GM03348 (cell line): ENCODE data around the gene CPLANE2.
"Not testable (repeated sequence)": the region's sequence is repeated elsewhere in the genome, so short reads cannot be mapped to it uniquely, and the experiment has no call there.

ENCODE experiments used
- DNase-seq: peaks from one replicate; pipeline ENCODE4 v3.0.0; 2012; ENCODE audit warnings: low spot score

The CPLANE2 gene, protein sequence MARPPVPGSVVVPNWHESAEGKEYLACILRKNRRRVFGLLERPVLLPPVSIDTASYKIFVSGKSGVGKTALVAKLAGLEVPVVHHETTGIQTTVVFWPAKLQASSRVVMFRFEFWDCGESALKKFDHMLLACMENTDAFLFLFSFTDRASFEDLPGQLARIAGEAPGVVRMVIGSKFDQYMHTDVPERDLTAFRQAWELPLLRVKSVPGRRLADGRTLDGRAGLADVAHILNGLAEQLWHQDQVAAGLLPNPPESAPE

DNA sequence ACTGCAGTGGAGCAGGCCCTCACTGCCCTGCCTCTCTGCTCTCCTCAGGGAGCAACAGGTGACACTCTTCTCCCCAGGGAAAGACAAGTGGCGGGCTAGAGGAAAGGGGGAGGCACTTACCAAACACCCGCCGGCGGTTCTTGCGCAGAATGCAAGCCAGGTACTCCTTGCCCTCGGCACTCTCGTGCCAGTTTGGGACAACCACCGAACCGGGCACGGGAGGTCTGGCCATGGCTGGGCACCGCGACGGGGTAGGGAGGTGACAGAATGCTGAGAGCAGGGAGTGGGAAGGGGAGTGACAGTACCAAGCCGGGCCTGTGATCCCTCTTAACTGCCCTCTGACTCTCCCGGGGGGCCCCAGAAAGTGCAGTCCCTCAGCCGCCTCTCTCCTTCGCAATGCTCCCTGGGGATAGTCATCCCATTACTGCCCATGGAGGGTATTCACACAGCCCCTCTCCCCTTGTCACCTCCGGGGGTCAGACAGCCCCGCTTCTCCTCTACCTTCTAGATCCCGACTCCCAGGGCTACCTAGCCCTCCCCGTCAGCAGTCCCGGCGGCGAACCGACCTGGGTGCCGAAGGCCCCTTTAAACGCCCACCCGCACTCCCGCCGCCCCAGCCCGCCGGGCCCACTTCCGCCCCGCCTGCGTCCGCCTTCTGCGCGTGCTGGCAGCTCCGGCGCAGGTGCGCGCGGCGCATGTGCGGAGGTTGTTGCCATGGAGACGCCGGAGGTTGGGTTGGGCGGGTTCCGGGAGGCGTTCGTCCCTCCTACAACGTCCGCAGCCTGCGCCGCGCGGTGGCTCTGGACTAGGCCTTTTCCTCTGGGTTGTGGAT lies at the start of gene CPLANE2:
Gene CPLANE2, minus strand, starts transcription at position 673 of the 832 bp plus-strand sequence. Its CDS starts 441 bp downstream, at position 232.
- peak; percentile 97 for DNase-seq

DNA sequence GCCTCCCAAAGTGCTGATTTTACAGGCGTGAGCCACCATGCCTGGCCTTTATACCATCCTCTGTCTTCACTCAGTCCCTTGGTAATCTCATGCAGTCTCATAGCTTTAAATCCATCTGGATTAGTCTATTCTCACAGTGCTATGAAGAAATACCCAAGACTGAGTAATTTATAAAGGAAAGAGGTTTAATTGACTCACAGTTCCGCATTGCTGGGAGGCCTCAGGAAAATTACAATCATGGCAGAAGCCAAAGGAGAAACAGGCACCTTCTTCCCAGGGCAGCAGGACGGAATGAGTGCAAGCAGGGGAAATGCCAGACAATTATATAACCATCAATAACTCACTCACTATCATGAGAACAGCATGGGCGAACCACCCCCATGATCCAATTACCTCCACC lies 49.1 kb upstream of the CPLANE2 start:
- no peak for DNase-seq

DNA sequence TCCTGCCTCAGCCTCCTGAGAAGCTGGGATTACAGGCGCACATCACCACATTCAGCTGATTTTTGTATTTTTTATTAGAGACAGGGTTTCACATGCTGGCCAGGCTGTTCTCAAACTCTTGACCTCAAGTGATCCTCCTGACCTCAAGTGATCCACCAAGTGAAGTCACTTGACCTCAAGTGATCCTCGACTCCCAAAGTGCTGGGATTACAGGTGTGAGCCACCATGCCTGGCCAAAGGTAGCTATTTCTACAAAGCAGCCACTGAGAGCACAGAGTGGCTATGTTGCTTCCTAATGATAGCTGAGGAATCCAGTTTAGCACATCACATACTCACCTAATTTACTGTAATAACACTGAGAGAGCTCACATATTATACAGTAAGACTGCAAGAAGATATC lies 44.8 kb upstream of the CPLANE2 start:
- no peak for DNase-seq

DNA sequence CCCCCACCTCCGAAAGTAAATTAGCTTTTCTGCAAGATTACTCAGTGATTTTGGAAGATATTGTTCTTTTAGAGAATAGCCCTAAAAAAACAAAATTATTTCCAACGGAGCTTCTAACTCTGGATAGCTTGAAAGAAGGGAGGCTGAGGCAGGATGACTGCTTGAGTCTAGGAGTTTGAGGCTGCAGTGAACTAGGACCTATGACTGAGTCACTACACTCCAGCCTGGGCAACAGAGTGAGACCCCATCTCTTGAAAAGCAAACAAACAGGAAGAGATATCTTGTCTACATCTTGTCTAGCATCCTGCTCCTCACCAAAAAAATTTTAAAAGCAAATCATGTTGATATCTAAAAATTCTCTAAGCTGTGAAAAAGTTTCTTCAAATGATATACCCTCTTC lies 42.2 kb upstream of the CPLANE2 start:
- DNase-seq, result no peak

DNA sequence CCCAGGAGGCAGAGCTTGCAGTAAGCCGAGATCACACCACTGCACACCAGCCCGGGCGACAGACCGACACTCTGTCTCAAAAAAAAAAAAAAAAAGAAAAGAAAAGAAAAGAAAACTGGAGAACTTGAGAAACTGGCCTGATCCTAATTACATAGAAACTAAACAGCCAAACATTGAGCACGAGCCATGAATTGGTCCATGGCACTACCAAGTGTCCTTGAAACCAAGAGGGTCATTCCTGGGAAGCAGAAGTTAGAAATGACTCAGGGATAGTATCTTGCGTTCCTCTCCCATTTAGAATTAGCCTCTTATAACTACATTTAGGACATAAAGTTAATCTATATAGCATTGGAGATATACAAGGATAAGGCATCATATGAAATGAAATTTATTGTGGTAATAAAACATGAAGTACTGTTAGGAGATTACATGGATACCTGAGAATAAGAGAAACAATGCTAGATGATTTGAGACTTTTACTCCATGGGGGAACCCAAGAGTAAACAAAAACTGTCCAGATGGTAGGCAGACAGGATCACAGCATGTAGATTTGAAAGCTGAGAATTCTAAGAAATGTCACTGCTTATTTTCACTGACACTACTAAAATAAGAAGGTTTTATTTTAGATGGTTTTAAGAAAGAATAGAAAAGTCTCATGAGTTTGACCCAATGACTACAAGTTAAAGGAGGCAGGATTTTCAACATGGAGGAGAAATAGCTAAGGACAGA lies 39.5 kb upstream of the CPLANE2 start:
- DNase-seq, result no peak

DNA sequence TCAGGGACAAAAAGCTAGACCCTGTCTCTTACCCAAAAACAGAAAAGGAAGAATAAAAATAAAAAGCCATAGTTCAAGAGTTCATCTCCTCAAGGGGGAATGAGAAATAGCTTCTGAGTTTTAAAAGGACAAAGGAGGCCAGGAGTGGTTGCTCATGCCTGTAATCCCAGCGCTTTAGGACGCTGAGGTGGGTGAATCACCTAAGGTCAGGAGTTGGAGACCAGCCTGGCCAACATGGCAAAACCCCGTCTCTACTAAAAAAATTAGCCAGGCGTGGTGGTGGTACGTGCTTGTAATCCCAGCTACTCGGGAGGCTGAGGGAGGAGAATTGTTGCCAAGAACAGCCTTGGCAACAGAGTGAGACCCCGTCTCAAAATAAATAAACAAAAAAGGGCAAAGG lies 38.6 kb upstream of the CPLANE2 start:
- DNase-seq, result no peak

DNA sequence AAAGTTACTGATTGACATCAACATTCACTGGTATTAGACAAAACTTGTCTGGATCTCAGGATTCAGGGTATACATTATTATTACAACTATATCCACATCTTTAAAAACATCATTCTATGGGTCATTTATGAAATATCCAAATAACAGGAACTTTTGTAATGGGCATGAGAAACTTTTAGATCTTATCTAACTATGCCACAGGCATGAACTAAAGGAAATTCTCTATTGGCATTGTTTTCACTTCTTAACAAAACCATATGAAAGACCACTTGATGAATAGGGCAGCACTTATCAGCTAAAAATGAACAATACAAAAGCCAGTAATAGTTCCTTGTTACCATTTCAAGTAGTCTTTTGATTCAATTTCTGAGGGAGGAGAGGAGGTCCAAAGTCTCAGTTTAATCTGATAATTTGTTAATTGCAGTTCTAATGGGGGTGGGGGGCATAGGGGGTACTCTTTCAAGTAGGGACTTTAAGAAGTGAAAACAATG lies 30.8 kb upstream of the CPLANE2 start:
- DNase-seq, result no peak

DNA sequence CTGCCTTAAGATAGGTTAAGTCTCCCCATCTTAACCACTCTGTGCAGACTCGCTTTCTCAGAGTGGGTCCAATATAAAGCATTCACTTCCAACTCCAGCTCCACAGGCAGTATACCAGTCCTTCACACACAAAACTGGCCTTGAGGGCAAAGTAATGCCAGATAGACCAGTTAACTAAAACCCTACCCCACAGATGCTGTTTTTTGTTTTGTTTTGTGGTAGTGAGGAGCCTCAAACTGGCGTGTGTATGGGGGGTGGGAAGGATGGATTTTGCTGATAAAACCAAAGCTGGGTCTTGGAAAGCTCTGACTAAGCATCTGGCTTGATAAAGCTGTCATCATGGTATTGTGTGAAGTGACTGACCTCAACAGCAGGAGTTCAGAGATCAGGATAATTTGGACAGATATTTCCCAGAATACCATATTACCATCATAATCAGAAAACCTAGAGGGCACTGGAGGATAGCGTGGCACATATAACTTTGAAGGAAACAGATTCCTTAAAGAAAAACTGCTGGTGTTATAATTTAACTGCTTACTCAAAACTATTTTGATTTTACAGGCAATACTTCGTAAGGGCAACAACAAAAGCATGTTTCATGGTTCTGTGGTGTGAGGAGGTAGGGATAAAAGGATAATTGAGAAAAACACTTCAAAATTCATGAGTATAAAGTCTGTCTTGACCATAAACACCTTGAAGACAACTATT lies 29.6 kb upstream of the CPLANE2 start:
- DNase-seq, result no peak

DNA sequence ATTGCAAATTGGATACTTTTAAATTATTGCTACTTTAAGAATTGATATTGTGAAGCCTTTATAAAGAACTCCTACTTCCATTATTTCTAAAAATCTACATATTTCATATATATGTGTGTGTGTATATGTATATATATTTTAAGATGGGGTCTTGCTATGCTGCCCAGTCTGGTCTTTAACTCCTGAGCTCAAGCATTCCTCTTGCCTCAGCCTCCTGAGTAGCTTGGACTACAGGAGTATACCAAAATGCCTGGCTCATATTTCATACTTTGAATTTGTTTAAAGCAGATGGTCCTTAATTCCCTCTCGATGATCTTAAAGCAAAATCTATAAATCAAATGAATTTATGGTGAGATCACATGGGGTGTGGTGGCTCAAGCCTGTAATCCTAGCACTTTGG lies 25.1 kb upstream of the CPLANE2 start:
- no peak for DNase-seq

DNA sequence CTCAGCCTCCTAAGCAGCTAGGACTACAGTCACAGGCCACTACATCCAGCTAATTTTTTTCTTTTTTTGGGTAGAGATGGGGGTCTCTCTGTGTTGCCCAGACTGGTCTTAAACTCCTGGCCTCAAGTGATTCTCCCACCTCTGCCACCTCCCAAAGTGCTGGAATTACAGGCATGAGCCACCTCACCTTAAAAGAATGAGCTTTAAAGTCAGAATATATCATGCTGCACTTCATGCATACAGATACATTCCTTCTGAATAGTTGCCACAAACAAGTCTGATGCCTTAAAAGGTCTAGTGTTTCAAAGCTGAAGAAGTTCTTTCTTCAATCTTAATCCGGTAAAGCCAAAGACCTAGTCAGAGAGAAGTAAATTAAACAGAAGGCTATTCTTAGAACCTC lies 23.8 kb upstream of the CPLANE2 start:
- peak; percentile 52 for DNase-seq

DNA sequence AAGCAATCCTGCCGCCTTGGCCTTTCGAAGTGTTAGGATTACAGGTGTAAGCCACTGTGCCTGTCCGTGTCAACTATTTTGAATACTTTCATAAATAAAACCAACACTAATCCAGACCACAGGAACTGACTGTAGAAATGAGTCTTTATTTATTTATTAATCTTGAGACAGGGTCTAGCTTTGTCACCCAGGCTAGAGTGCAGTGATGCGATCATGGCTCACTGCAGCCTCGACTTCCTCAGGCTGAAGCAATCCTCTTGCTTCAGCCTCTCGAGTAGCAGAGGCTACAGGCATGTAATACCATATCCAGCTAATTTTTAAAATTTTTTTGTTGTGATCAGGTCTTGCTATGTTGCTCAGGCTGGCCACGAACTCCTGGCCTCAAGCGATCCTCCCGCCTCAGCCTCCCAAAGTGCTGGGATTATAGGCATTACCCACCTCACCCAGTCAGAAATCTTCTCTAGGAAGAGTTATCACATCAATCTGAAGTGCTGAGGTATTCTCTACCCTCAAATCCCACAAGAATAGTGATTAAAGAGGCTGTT lies 21.7 kb upstream of the CPLANE2 start:
- DNase-seq, result no peak

DNA sequence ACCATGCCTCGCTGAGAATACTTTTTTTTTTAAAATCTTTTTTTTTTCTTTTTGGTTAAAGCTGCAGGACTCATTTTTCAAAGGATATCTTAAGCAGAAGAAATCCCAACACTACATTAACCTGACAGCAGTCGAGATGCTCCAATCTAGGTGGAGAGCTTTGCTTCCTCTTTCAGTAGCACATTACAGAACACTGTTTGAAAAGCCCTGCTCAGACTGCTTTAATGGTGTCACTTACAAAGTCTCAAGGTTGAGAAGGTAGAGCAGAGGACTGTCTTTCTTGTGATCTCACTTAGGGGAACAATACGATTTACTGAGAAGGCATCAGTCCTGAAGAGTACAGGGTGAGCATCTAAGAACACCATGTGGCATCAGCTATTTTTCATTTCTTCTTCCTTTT lies 21.0 kb upstream of the CPLANE2 start:
- no peak for DNase-seq

DNA sequence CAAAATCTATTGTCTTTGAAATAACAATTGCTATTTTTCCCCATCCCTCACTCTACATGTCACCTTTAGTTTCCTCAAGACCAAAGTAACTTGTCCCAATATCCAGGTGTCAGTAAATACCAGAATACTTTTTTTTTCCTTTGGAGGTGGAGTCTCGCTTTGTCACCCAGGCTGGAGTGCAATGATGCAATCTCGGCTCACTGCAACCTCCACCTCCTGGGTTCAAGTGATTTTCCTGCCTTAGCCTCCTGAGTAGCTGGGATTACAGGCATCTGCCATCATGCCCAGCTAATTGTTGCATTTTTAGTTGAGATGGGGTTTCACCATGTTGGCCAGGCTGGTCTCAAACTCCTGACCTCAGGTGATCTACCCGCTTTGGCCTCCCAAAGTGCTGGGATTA lies 20.6 kb upstream of the CPLANE2 start:
- DNase-seq, result not testable (repeated sequence)

DNA sequence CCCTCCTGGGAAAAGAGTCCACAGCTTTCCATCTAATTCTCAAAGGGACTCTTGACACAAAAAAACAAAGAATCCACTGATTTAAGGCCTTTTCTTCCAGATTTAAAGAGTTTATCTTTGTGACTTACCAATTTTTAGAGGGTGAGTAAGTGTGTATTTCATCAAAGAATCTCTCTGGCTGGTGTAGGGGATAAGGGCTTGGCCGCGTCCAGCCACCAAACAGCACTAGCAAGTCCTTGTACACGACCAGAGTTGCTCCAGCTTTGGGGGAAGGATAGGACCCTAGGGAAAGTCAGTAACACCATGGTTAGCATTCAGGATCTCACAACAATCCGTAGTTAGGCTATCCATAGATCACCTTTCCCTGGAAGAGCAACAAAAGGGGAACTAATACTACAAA lies 19.5 kb upstream of the CPLANE2 start:
- DNase-seq, result no peak

DNA sequence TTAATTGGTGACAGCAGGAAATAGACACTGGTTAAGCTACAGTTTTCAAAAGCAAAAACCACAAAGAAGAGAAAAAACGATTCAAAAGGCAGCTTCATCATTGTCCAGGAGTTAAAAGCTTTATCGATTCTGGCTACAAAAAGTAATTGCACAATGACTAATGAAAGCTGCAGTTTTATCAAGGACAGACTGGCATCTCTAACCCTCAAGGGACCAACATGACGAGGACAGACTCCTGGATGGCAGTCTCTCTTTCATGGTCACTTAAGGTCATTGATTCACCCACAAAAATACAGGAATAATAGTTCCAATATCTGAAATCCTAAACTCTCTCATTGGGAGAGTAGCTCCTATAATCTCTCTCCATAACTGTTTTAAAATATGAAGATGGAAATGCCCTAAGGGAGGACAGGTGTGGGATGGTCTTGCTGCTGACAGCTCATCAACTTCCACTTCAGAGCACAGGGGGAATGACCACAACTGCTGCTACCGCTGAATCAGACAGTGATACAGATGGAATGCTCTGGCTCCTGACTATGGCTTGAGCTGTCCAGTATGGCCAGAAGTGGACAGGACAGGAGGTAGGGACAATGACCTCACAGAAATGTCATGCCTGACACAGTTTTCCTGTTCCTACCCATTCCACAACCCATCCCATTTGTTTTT lies 17.4 kb upstream of the CPLANE2 start:
- peak; percentile 25 for DNase-seq

DNA sequence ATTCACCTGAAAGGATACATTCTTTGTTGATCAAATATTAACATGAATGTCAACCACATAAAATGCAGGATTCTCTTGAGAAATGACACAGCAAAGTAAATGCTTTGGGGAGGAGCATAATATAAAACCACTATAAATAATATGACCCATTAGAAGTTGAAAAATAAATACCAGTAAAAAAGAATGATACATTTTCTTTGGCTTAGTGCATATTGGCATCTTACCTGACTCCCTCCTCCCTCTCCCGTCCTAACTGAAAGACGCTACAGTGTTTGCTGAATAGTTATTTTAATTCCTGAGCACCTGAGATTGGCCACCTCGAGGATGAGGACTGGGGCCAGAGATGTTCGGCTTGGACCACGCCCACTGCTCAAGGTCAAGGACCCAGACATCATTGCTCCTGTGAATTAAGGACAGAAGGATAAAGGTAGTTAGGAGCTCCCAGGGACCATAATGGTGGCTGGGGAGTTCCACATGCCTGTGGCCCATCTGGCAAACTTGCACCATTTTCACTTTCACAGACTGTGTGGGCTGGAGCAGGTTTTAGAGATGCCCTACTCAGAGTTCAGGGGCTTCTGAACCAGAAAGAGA lies 16.4 kb upstream of the CPLANE2 start:
- no peak for DNase-seq

DNA sequence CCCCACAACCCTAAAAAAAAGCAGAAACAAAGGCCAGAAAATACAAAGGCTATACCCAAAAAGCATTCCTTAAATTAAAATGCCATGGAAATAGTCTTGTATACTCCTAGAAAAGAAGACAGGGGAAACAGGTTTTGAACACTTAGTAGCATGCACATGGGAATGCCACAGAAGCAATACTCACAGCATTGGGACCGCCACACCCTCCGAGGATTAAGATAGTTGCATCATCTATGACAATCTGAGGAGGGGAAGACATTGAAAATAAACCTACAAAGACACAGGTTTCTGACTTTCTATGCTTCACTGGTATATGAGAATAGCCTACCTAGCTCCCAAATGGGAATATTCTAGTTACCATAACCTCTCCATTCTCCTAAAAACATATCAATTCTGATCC lies 15.9 kb upstream of the CPLANE2 start:
- no peak for DNase-seq

DNA sequence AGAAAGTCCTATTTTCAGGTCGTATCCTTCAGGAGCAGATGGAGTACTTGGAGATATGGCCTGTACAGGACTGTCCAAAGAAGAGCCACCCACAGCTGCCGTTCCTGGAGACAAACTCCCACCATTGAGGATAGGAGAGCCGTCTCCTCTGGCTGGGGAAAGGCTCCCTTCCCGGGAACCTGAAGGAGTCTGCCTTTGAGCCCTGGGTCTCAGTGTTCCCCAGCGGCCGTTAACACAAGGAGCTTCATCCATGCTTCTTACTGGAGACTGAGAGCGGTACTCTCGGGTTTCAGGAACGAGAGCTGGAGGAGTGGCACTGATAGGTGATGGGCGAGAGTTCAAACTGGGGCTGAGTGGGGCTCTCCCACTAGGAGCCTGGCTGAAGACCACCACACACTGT lies 14.4 kb upstream of the CPLANE2 start:
- DNase-seq, result no peak

DNA sequence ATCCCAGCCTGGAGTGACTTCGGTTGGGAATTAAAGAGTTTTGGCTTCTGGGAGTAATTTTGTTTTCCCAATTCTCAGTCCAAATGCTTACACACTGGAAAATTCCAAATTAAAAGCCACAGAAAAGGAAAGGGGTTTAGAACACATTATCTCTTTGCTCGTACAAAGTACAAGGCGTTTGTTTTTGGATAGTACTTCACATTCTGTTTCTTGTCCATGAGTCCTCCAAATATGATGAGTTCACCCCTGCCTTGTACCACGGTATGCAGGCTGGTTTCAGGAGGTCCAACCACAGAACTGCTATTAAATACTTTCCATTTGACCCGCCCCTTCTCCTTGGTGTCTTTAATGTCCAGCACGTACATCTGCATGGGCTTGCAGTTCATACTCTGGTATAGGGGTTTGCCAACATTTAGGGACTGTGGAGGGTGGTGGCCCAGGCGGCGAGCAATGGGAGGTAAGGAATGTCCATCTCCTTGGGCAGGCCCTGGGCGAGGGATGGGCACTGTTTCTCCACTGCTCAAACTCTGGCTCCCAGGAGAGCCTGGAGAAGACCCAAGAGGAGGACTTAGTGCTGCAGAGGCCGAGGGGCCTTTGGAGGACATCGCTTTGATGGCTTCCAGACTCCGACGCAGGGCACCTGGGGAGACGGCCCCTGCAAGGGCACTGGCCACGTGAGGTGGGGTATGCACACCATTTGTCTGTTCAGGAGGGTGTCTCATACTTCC lies 13.7 kb upstream of the CPLANE2 start:
- DNase-seq, result peak; percentile 61

DNA sequence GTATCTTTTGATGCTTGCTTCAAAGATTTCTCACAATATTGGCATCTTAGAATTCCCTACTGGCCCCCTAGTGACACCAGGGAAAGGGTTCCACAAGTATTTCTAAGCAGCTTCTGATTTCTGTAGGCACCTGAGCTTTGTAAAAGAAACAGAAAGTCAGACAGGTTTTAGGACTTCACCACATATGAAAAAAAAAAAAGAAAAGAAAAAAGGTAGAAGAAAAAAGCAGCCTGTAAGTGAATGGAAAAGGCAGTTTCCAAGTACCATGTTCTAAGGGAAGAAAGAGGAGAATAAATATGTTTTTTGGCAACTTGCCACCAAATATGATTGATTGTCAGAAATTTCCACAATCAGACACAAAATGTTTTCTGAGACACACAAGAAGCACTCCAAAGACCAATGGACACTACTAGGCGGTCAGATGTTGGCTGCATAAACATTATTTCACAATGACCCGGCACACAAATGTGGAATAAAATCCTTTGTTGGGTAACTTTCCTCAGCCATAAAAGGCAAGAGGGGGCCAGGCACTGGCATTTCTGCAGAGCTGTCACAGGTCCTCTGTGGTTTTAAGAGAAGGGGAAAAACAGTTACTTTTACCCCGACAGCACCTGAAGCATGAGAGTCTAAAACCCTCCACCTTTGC lies 12.7 kb upstream of the CPLANE2 start:
- DNase-seq, result peak; percentile 85
